A673 (cell line): ENCODE data around the gene MID1. TPM values are rescaled to one million over a fixed set of nuclear protein-coding genes. Genes with fewer than 3 reads are reported as not detected.

Experiments
- BruUV-seq: library from RNA; stranded (reverse); fragments of 400-500 nt; replicated peaks from 2 replicates; lab custom pipeline; 2021; lab: Mats Ljungman, UMichigan
- CTCF ChIA-PET: fragments of 300-600 bp; sonication (Branson Sonifier 250); formaldehyde crosslinking; loops from one replicate; lab custom pipeline; 2022; ENCODE audit warnings: antibody characterized with exemption; lab: Charles Lee
- POLR2A ChIA-PET: fragments of 300-600 bp; sonication (Branson Sonifier 250); formaldehyde crosslinking; loops from one replicate; lab custom pipeline; 2022; ENCODE audit warnings: antibody characterized with exemption; ENCODE audit not compliant: low non-redundant PET; lab: Charles Lee
- DNase-seq: peaks from one replicate; pipeline ENCODE4 v3.0.0-alpha.2; 2015; ENCODE audit warnings: low spot score
- H3K27ac ChIP-seq: fragments of 200-600 bp; sonication (generic); 2 replicates; pipeline ENCODE4 v1.5.1; 2016; ENCODE audit warnings: mixed run types, low read depth, mild to moderate bottlenecking, mixed read lengths, antibody characterized with exemption, low read length; ENCODE audit not compliant: poor library complexity, severe bottlenecking
- H3K27me3 ChIP-seq: fragments of 200-600 bp; sonication (generic); replicated peaks from 2 replicates; pipeline ENCODE4 v1.6.1; 2017; ENCODE audit warnings: mixed run types, low read depth, mild to moderate bottlenecking, mixed read lengths, antibody characterized with exemption, low read length; ENCODE audit not compliant: insufficient read depth, poor library complexity
- H3K36me3 ChIP-seq: fragments of 200-600 bp; sonication (generic); 2 replicates; pipeline ENCODE4 v1.6.1; 2016; ENCODE audit warnings: mixed run types, mild to moderate bottlenecking, mixed read lengths, antibody characterized with exemption, low read length; ENCODE audit not compliant: insufficient read depth, poor library complexity, severe bottlenecking
- H3K4me1 ChIP-seq: fragments of 200-600 bp; sonication (generic); 2 replicates; pipeline ENCODE4 v1.6.1; 2017; ENCODE audit warnings: mixed run types, mild to moderate bottlenecking, mixed read lengths, antibody characterized with exemption, low read length; ENCODE audit not compliant: insufficient read depth, poor library complexity, severe bottlenecking
- H3K4me3 ChIP-seq: fragments of 200-600 bp; sonication (generic); 2 replicates; pipeline ENCODE4 v1.5.1; 2016; ENCODE audit warnings: low read depth, mixed run types, mild to moderate bottlenecking, mixed read lengths, low read length; ENCODE audit not compliant: poor library complexity, severe bottlenecking
- H3K9me3 ChIP-seq: fragments of 200-600 bp; sonication (generic); 2 replicates; pipeline ENCODE4 v1.6.1; 2016; ENCODE audit warnings: mixed run types, low read depth, mild to moderate bottlenecking, mixed read lengths, antibody characterized with exemption, low read length; ENCODE audit not compliant: poor library complexity, severe bottlenecking
- CTCF ChIP-seq: fragments of 300-800, 200-600 bp; sonication (generic); conservative IDR thresholded peaks from 2 replicates; pipeline ENCODE4 v1.5.1; 2017; ENCODE audit warnings: low read depth, mild to moderate bottlenecking, antibody characterized with exemption, low read length, moderate library complexity, mixed read lengths
- EZH2 ChIP-seq: fragments of 200-600 bp; sonication (generic); IDR thresholded peaks from 2 replicates; pipeline ENCODE4 v1.6.1; 2017; ENCODE audit warnings: borderline replicate concordance, low read depth, mild to moderate bottlenecking, mixed read lengths, antibody characterized with exemption, low read length; ENCODE audit not compliant: poor library complexity, severe bottlenecking
- intact Hi-C: fragments of 100-400 bp; cut with micrococcal nuclease; formaldehyde crosslinking; loops from one replicate; pipeline ENCODE4 v1.10.0; 2022; ENCODE audit not compliant: unreplicated experiment
- total RNA-seq: library from RNA; stranded (reverse); gene quantifications from 2 replicates; pipeline ENCODE4 v1.2.3, GENCODE V29; 2021

MID1 gene
- total RNA-seq, 1 experiment from 2014 or later, result 7.0 TPM

- H3K4me3 ChIP-seq, result no peak overlapping the region
- no TSS peak for BruUV-seq
- H3K9me3 ChIP-seq, result no peaks in the 10 kb centered on the region
- H3K27ac ChIP-seq, result no peak overlapping the region
- TF ChIP-seq EZH2 (no peak), CTCF (no peak)
- ChIA-PET CTCF (no interaction called here), POLR2A (no interaction called here)
- H3K27me3 ChIP-seq, result no peaks in the 10 kb centered on the region
- DNase-seq, result no peak
- no peaks in the 10 kb centered on the region for H3K36me3 ChIP-seq
- intact Hi-C loops, result no loop called here
- H3K4me1 ChIP-seq, result no peaks in the 10 kb centered on the region
Measured at GRCh38 chrX:10519278-10519677, 101.1 kb downstream of the MID1 start.

- ChIA-PET POLR2A (no interaction called here), CTCF (no interaction called here)
- DNase-seq, result no peak
Measured at GRCh38 chrX:10518073-10518472, 102.3 kb downstream of the MID1 start.

GRCh38 chrX:10516781-10517322, 103.5 kb downstream of the MID1 start:
- H3K27me3 ChIP-seq, result no peaks in the 10 kb centered on the region
- BruUV-seq, result no TSS peak

More at GRCh38 chrX:10518073-10518472, 102.3 kb downstream of the MID1 start:
- H3K4me1 ChIP-seq, result no peaks in the 10 kb centered on the region
- no peak overlapping the region for H3K4me3 ChIP-seq
- H3K9me3 ChIP-seq, result no peaks in the 10 kb centered on the region
- no peak for TF ChIP-seq EZH2
- H3K36me3 ChIP-seq, result no peaks in the 10 kb centered on the region
- no peaks in the 10 kb centered on the region for H3K27me3 ChIP-seq
- intact Hi-C loops, result no loop called here
- H3K27ac ChIP-seq, result no peak overlapping the region
- BruUV-seq, result no TSS peak

More at GRCh38 chrX:10516781-10517322, 103.5 kb downstream of the MID1 start:
- Histone ChIP-seq H3K36me3 (no peaks in the 10 kb centered on the region), H3K9me3 (no peaks in the 10 kb centered on the region), H3K4me3 (no peak overlapping the region), H3K27ac (no peak overlapping the region), H3K4me1 (peaks cover 10% of the 10 kb centered on the region)
- intact Hi-C loops, result no loop called here
- TF ChIP-seq CTCF (no peak), EZH2 (no peak)
- DNase-seq, result no peak
- CTCF ChIA-PET, result no interaction called here
- POLR2A ChIA-PET, result no interaction called here
